GM21825 (cell line): ENCODE results near the gene SDK2.
A peak's percentile ranks its signal among the peaks of the same experiment; 100 is the strongest.

Experiments
- ATAC-seq: cut with Tn5 transposase; IDR thresholded peaks from one replicate; pipeline ENCODE4 v1.9.1; 2021; ENCODE audit warnings: mild to moderate bottlenecking, moderate library complexity; ENCODE audit not compliant: unreplicated experiment

SDK2 gene

DNA sequence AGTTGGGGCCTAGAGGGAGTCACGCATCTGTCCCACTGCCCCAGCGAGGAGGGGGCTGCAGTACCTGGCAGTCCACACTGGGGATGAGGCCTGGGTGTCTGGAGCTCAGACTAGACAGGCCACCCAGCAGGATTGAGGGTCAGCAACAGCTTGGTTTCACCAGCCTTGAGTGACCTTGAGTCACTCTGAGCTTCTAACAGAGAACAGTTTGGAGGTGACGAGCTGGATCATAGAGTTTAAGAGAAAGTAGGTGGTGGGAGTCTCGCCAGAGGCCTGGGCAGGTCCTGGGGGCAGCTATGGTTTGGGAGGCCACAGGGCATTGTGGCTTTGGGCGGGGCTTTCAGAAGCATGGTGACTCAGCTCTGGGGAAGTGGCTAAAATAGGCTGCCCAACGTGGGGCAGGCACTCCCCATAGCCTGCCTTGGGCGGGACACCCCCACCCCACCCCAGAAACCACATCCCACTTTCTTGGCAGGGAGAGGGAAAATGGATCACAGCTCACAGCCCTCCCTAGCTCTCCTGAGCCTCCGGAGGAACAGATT, 352.9 kb downstream of the SDK2 start:
- peak; percentile 81 for ATAC-seq

DNA sequence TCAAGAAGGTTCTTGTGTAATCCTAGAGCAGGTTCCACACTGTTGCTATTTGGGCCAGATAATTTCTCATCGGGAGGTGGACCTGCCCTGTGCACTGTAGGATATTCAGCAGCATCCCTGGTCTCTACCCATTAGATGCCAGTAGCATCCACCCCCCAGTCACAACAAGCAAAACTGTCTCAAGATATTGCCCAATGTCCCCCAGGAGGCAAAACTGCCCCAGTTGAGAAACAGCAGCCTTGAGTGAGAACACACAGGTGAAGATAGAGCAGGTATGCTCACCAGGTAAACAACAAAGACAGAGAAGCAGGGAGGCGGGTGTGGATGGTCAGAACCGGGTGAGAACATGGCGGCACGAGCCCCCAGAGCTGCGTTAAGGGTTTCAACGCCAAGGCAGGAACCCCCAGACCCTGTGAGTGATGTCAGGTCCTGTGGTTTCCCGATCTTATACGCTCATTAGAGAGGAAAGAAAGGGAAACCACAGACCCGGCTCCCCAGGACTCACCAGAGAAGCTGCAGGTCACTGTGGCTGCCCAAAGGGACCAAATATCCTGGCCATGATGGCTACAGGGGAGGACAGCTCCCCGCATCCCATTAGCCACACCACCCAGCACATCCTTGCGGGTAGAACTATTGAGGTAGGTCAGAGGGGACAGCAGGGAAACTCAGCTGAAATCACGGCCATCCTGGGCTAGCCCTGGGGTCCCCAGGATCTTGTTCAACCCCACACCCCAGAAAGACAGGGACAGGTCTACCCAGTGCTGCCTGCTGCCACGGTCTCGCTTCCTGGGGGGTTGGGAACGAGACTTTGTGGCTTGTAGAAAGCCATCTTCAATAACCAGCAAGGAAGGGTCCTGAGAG, 353.6 kb downstream of the SDK2 start:
- peak; percentile 36 for ATAC-seq

DNA sequence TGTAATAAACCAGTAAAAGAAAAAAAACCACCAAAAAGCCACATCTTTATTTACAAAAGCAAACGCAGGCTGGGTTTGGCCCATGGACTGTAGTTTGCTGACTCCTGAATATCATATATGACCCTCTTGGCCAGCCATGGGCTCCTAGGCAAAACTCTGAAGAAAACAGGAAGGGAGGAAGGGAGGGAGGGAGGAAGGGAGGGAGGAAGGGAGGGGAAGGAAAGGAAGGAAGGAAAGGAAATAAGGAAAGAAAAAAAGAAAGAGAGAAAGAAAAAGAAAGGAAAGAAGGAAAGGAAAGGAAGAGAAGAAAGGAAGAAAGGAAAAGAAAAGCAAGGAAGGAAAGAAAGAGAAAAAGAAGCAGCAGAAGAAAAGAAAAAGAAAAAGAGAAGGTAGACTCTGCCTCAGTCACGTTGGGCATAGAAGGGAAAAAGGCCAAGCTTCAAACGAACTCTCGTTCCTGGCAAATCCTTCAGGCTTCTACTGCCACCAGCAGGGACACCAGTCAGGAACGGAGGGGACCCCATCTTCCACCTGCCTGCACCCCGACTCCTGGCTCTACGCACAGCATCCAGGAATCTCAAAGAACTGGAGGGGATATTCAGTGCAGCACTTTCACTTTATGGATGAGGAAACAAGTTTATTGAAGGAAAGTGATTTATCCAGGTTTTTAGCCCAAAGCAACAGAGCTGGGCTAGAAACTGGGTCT, 354.5 kb downstream of the SDK2 start:
- no peak for ATAC-seq

DNA sequence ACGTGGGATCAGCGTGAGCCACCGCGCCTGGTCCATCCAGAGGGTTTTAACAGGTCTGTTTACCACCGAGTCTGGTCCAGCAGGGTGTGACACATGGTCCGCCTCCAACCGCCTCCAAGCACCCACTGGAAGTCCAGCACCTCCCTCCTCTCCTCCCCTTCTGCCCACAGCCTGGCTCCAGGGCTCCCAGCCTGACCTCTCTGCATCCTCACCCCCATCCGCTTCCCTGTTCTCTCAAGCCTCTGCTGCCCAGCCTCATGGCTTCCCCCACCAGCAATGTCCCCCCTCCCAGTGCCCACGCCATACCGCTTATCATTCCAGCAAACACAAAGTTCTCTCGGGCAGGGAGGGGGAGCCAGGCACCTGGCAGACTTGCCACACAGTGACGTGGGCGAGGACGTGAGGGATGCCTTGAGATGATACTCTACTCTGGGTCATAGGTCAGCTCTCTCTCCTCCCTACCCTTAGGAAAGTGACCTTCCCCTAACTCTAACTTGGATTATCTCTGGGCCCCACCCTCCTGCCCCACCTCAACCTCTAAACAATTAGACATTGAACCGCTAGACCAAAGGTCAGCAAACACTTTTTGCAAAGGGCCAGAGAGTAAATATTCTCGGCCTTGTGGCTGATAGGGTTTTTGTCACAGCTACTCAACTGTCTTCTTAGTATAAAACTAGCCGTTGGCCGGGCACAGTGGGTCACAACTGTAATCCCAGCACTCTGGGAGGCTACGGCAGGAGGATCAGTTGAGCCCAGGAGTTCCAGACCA, 355.5 kb downstream of the SDK2 start:
- no peak for ATAC-seq

DNA sequence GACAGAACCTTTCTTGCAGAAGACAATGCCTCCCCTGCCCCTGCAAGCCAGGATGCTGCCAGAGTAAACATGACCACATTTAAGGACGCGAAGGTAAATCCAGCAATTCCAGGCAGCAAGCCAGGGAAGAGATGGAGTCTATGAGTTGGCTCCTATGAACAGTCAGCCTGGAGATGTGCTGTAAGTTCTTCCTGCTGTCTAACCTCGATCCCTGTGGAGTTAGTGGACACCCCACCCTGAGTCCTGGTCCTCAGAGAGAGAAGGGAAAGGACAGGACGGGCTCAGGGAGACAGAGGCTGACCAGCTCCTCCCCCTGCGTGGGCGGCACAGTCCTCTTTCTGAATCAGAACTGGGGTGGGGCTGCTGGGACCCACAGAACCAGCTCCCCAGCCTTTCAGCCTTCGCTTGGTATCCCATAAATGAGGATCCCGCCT, 357.4 kb downstream of the SDK2 start:
- ATAC-seq: no peak

GRCh38 chr17:73285916-73286862, 358.1 kb downstream of the SDK2 start:
- ATAC-seq: no peak

- ATAC-seq: no peak
Observed at GRCh38 chr17:73285603-73285908, 358.7 kb downstream of the SDK2 start.

- ATAC-seq: no peak
Observed at GRCh38 chr17:73284906-73285602, 359.2 kb downstream of the SDK2 start.
